Endometrial microvascular endothelial cells (primary cell): Measurements from ENCODE around the gene HBS1L. TPM values are rescaled to one million over a fixed set of nuclear protein-coding genes. Genes with fewer than 3 reads are reported as not detected.

Experiments
- in situ Hi-C: cut with HindIII; loops from 2 replicates; pipeline ENCODE4 v1.10.0; 2017; ENCODE audit warnings: low sequenced_read_pairs, low pct_unique_long_range_greater_than_20kb; ENCODE audit errors: inconsistent ontology term
- total RNA-seq: library from RNA; depleted of rRNA; stranded (reverse); fragments of >200 nt; gene quantifications from one replicate; pipeline ENCODE4 v1.2.3, GENCODE V29; 2015; ENCODE audit errors: inconsistent ontology term

Gene HBS1L
- total RNA-seq = 86.8 TPM

- in situ Hi-C loops = no loop called here
Observed at GRCh38 chr6:135054569-135055498, at the start of gene HBS1L. Gene HBS1L, minus strand, starts transcription at chr6:135054822. Its CDS starts 131 bp downstream, at chr6:135054691.

- in situ Hi-C loops = no loop called here
Observed at GRCh38 chr6:135104199-135104598, 49.6 kb upstream of the HBS1L start.

GRCh38 chr6:135102191-135102590 lies 47.6 kb upstream of the HBS1L start:
- in situ Hi-C loops = no loop called here

- in situ Hi-C loops = no loop called here
Observed at GRCh38 chr6:135097172-135097571, 42.5 kb upstream of the HBS1L start.

DNA sequence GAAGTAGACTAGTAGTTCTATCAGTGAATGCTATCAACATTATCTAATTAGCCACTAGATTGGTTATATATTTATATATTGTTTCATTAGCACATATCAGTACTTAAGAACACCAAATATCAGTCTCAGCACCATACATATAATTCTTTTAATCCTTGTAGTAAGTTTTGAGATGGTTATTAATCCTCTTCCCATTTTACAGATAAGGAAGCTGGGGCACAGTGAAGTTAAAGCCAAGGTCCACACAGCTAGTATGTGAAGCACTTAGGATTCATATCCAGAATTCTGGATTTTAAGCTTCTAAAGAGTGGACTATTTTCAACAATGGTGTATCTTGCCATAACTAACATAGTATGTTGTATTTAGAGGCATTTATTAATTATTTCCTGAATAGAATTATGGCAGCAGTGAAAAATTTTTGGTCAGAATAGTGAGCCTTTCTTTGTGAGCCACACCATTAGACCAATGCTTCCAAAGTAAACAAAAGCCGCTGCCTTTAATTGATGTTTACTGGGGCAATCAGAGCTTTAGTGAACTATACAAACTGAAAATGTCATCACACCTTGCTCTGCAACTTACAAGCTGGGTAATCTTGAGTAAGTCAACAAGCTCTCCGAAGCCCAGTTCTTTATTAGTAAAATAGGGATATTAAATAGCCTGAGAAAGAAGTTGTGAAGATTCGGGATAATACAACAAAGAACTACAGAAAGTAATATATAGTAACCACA lies 41.9 kb upstream of the HBS1L start:
- in situ Hi-C loops = no loop called here

- in situ Hi-C loops = no loop called here
Observed at GRCh38 chr6:135095716-135096115, 41.1 kb upstream of the HBS1L start.

GRCh38 chr6:135094403-135094821 lies 39.8 kb upstream of the HBS1L start:
- in situ Hi-C loops = no loop called here

GRCh38 chr6:135093578-135093977 lies 39.0 kb upstream of the HBS1L start:
- in situ Hi-C loops = no loop called here

DNA sequence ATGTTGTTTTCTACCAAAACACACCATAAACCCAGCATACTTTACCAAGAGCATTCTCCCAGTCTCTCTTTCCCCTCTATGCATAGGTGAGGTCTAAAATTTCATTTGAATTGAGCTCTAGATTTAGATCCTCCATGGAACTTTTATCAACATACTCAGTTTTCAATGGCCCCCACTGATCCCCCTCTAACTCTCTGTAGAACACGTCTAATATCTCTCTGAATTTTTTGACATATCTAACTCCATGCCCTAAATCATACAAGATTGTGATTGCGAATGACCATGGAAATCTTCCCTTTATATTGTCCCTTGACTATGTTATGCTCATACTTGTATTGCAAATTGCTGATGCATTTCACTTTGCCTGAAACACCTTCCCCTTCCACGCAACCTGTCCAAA lies 38.1 kb upstream of the HBS1L start:
- in situ Hi-C loops = no loop called here

GRCh38 chr6:135090819-135091218 lies 36.2 kb upstream of the HBS1L start:
- in situ Hi-C loops = no loop called here

- in situ Hi-C loops = no loop called here
Observed at GRCh38 chr6:135089901-135090300, 35.3 kb upstream of the HBS1L start.

DNA sequence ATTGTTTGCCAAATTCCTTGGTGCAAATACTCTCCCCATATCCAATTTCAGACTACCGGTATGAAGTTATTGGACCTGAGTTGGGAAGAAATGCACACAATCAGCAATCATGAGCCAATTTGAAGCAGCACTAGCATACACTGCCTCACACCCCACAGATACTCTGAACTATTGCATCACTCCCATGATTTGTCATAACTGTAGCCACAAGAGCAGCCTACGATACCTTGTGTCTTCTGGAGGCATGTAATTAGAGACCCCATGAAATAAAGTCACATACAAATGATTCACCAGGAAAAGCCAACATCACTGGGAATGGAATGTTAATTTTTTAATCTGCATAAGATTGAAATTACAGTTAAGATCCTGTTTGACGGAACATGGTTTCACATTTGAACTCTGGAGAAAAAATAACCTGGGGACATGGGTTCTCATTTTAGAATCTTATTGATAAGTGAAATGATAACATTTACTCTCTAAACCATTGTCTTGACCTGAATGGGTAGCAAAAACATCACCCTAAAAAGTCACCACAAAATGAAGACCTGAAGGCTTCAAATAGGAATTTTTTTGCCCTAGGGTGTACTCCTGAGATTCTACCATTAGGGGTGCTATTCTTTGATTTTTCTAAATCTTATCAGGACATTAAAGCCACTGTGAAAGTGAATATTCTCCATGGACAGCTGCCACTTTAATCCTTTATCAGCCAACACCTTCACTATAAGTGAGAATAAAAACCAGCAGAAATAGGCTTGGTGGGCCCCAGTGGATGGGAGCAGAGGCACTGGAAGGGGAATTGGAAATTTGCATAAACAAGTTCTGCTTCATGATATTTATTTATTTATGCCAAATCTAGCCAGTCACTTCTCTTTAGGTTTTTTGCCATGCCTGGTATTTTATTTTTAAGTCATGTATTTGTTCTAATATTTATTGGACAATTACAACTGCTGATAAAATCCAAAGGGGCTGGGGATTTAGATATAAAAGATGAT lies 34.5 kb upstream of the HBS1L start:
- in situ Hi-C loops = no loop called here

DNA sequence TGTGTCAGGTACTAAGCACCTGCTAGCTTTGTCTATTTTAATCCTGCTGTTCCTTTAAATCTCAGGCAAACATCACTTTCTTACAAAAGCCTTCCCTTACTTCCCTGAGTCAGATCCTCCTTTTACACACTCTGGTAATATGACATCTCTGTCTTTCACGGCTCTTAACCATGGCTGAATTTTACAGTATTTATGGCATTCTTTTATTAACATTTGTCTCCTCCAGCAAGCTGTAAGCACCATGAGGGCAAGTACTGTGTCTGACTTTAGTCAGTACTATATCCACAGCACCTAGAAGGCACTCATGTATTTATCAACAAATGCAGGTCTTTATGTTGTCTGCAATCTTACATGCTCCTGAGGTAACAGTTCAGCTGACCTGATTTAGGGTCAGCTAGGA lies 33.7 kb upstream of the HBS1L start:
- in situ Hi-C loops = no loop called here

DNA sequence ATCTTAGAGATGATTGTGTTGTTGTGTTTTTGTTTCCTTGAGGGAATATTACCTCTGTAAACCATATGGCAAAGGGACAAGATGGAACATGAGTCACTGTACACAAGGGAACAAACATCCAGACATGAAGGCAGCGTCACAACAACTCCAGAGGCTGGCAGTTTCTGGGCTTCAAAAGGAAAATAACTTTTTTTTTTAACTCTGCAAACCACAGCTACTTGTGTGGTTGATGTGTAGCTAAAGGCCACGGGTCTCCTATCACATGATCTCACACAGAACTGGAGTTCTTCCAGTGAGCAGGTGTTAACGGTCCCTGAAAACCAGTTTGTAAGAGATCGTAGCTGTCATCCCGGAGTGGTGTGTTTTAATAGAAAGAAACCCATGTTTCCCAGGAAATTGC lies 33.2 kb upstream of the HBS1L start:
- in situ Hi-C loops = no loop called here

GRCh38 chr6:135087403-135087802 lies 32.8 kb upstream of the HBS1L start:
- in situ Hi-C loops = no loop called here

DNA sequence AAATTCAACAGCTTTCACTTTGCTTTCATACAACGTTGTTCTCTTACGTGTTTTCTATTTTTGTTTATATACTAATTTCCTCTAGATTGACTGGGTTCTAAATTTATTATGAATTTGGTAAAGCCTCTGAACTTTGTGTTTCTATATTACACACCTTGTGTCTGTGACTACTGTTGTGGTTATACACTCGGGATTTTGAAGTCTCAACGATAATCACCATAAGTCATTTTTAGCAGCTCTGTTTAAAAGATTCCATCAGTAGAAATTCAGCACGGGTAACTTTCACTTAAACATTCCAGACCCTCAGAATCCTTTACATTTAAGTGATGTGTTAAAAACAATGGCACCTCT lies 31.8 kb upstream of the HBS1L start:
- in situ Hi-C loops = no loop called here

DNA sequence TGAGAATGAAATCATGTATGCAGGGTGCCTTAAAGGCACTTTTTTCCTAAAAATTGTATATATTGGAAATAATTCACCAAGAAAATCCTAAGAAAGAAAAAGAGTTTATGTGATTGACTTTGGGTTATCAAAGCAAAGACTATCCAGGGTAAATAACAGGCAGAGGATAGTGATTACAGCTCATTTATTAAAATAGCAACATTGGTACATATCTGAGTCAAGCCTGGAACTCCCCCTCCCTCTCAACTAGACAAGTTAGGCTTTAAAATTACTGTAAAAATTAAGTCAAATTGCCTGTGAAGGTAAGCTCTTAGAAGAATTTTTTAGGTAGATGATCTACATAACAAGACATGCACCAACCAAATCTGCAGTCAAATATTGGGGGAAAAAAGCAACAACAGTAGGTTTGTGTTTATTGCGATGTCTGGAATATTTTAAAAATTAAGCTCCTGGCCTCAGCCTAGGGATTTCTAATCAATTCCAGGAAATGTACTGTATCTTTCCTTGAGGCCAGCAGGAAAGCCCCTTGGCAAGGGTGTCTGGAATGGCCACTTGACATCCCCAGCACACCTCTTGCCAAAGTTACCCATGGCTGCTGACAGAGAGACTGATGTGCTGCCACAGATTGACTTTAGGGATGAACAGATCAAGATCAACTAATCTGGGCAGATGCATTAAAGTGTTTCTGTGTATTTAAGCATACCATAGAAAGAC lies 31.2 kb upstream of the HBS1L start:
- in situ Hi-C loops = no loop called here

DNA sequence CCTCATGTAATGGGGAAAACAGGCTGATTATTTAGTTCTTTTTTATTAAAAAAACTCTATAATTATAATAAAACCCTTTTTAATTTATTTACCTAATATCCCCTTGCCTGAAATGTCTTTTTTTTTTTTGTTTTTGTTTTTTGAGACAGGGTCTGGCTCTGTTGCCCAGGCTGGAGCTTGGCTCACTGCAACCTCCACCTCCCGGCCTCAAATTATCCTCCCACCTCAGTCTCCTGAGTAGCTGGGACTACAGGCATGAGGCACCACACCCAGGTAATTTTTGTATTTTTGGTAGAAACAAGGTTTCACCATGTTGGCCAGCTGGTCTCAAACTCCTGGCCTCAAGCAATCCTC lies 30.3 kb upstream of the HBS1L start:
- in situ Hi-C loops = no loop called here
